Brain microvascular endothelial cell (primary cell): Measurements from ENCODE around the gene MRPL17.

ENCODE experiments used
- DNase-seq: peaks from one replicate; pipeline ENCODE4 v3.0.0-alpha.2; 2020
- H3K27ac ChIP-seq: fragments of 250-450 bp; sonication (Bioruptor Pico); 2 replicates; pipeline ENCODE4 v1.5.1; 2020; ENCODE audit warnings: mild to moderate bottlenecking, moderate library complexity
- H3K27me3 ChIP-seq: fragments of 250-450 bp; sonication (Bioruptor Pico); replicated peaks from 2 replicates; pipeline ENCODE4 v1.5.1; 2020; ENCODE audit warnings: mild to moderate bottlenecking
- H3K36me3 ChIP-seq: fragments of 250-450 bp; sonication (Bioruptor Pico); replicated peaks from 2 replicates; pipeline ENCODE4 v1.5.1; 2020; ENCODE audit warnings: mild to moderate bottlenecking
- H3K4me3 ChIP-seq: 2 replicates; pipeline ENCODE4 v1.5.1; 2011; ENCODE audit warnings: low read depth, mild to moderate bottlenecking, control low read depth, low read length, moderate library complexity
- in situ Hi-C: cut with HindIII; loops from 2 replicates; pipeline ENCODE4 v1.10.0; 2017; ENCODE audit warnings: low sequenced_read_pairs, low pct_ligation_motif_present
- TF ChIP-seq, protein P1 (sequence below): IDR thresholded peaks from 2 replicates; pipeline ENCODE4 v1.5.1; 2011; ENCODE audit warnings: low read depth, mild to moderate bottlenecking, moderate library complexity, low read length, control low read depth, inconsistent platforms; ENCODE audit errors: missing control alignments

MRPL17 gene

GRCh38 chr11:6670202-6670830 lies 12.8 kb downstream of the MRPL17 start:
- Histone ChIP-seq H3K27ac (no peak overlapping the region), H3K4me3 (no peak overlapping the region), H3K27me3 (no peaks in the 10 kb centered on the region), H3K36me3 (no peaks in the 10 kb centered on the region)
- in situ Hi-C loops = no loop called here
- TF ChIP-seq, protein P1, sequence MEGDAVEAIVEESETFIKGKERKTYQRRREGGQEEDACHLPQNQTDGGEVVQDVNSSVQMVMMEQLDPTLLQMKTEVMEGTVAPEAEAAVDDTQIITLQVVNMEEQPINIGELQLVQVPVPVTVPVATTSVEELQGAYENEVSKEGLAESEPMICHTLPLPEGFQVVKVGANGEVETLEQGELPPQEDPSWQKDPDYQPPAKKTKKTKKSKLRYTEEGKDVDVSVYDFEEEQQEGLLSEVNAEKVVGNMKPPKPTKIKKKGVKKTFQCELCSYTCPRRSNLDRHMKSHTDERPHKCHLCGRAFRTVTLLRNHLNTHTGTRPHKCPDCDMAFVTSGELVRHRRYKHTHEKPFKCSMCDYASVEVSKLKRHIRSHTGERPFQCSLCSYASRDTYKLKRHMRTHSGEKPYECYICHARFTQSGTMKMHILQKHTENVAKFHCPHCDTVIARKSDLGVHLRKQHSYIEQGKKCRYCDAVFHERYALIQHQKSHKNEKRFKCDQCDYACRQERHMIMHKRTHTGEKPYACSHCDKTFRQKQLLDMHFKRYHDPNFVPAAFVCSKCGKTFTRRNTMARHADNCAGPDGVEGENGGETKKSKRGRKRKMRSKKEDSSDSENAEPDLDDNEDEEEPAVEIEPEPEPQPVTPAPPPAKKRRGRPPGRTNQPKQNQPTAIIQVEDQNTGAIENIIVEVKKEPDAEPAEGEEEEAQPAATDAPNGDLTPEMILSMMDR = no peak
- DNase-seq = no peak

GRCh38 chr11:6667733-6668374 lies 15.3 kb downstream of the MRPL17 start:
- Histone ChIP-seq H3K27me3 (no peaks in the 10 kb centered on the region), H3K36me3 (no peaks in the 10 kb centered on the region), H3K27ac (no peak overlapping the region), H3K4me3 (no peak overlapping the region)
- in situ Hi-C loops = no loop called here
- TF ChIP-seq, protein P1 = peak; percentile 75
- peak; percentile 16 for DNase-seq

- no peak overlapping the region for H3K27ac ChIP-seq
- TF ChIP-seq, protein P1 = no peak
- H3K4me3 ChIP-seq = no peak overlapping the region
- DNase-seq = no peak
- no peaks in the 10 kb centered on the region for H3K27me3 ChIP-seq
- H3K36me3 ChIP-seq = no peaks in the 10 kb centered on the region
- in situ Hi-C loops = no loop called here
Measured at GRCh38 chr11:6666302-6667183, 16.6 kb downstream of the MRPL17 start.

DNA sequence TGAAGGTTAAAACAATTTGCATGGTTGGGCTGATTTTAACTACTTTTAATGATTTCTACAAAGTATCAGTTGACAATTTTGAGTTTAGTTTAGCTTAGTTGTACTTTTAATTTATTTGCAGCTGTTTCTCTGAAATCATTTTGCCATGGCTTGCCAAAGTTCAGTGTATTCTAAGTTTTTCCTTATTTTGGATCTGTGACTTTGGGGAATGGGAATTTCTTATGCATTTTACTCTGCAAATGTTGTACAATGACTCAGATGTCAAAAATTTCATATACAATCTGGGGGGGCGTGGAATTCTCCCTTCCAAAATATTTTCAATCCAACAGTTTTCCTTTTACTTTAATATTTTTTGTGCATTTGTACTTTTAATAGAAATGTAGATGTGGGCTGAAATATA lies 18.6 kb downstream of the MRPL17 start:
- H3K4me3 ChIP-seq = no peak overlapping the region
- in situ Hi-C loops = no loop called here
- H3K27ac ChIP-seq = no peak overlapping the region
- no peaks in the 10 kb centered on the region for H3K36me3 ChIP-seq
- no peak for DNase-seq
- peaks cover 2% of the 10 kb centered on the region for H3K27me3 ChIP-seq
- TF ChIP-seq, protein P1 = no peak

- DNase-seq = no peak
- in situ Hi-C loops = no loop called here
- Histone ChIP-seq H3K27me3 (peaks cover 2% of the 10 kb centered on the region), H3K27ac (no peak overlapping the region), H3K4me3 (no peak overlapping the region), H3K36me3 (no peaks in the 10 kb centered on the region)
- TF ChIP-seq, protein P1 = no peak
Measured at GRCh38 chr11:6663794-6664469, 19.2 kb downstream of the MRPL17 start.
